Stimulated activated CD4-positive, alpha-beta T cell treated with anti-CD3 and anti-CD28 coated beads, TNF-alpha, amount 100 ng/mL, for 4 hours (primary cell): ENCODE data around the gene XPR1.

Experiments
- DNase-seq, 3 experiments: peaks; one replicate each; pipeline ENCODE4 v3.0.0-alpha.2; 2020; ENCODE audit warnings: low read depth in 3 of 3

XPR1 gene

DNA sequence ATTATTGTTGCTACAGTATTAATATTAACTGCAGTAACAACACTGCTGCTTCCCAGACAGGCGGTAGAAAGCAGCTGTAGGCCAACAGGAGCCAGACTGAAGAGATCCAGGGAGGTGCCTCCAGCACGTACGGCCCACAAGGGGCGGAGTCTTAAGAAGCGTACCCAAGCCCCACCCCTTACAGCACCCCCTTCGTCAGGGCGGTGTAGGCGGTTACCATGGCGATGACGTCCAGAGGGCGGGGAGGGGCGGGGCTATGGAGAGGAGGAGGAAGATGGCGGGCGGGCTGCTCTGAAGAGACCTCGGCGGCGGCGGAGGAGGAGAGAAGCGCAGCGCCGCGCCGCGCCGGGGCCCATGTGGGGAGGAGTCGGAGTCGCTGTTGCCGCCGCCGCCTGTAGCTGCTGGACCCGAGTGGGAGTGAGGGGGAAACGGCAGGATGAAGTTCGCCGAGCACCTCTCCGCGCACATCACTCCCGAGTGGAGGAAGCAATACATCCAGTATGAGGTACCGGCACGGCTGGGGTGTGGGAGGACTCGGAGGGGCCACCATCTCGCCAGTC, at the start of gene XPR1:
Gene XPR1 (plus strand): TSS at position 257 of the 560 bp plus-strand sequence. CDS start 180 bp downstream, at position 437.
- peak; percentile 96 to 98 (median 97) for DNase-seq

DNA sequence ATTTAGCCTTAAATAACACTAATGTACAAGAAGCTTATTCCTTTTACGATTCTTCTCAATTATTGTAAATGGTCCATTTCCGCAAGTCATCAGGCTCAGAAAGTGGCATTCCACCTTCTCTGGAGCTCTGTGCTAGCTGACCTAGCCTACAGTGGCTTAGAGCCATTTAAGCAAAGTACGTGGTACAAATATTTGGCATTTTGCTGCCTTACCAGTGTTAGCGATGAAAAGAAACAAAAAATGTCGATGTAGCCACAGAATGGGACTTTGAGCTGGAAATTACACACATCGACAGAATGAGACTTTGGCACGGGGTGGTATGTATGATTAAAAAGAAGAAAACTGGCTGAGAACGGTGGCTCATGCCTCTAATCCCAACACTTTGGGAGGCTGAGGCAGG, 47.0 kb upstream of the XPR1 start:
- DNase-seq = no peak

DNA sequence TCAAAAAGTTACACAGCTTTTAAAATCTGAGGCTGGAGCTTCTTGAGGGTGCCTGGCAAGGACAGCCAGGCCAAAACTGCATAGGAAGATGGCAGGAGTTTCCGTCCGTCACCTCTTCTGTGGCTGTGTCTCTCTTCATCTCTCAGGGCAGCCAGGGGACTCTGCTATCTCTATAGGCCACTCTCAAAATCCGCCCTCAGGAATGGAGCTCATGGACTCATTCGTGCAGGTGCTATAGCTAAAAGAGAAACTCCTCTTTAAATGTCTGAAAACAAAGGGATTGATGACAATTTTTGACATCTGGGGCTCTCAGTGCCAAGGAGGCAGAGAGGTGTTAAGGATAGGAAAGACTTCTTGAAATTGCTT, 45.8 kb upstream of the XPR1 start:
- DNase-seq = no peak

DNA sequence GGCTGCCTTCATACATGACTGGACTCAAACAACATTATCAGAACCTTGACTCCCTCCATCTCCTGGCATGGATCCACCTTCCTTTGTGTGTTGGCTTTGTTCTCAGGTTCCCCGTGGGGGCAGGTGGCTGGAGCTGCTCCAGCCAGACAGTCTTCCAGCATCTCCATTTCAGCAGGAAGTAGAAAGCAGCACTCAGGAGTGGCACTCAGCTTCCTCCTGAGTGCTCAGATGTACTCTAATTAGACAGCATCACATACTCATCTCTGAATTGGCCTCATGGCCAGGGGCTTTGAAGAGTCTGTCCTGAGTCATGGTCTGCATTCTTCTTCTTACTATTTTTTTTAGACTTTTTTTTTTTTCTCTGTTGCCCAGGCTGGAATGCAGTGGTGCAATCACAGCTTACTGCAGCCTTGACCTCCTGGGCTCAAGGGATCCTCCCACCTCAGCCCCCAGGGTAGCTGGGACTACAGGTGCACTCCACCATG, 45.1 kb upstream of the XPR1 start:
- DNase-seq = no peak

DNA sequence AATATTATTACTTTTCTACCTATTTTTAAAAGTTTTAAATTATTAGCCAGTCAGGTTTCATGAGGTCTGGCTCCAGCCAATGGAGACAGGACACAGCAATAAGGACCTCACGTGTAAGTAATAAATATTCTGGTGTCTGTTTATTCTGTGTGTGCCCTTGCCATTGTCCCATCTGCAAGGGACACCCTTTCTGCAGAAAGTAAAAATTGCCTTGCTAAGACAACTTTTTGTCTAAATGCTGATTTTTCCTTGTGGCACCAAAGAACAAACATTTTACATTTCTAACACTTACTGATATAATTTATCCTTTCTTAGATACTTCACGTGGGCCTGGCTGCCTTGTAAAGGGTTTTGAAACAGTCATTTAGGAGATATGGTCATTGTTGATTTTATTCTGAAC, 43.7 kb upstream of the XPR1 start:
- DNase-seq = no peak

DNA sequence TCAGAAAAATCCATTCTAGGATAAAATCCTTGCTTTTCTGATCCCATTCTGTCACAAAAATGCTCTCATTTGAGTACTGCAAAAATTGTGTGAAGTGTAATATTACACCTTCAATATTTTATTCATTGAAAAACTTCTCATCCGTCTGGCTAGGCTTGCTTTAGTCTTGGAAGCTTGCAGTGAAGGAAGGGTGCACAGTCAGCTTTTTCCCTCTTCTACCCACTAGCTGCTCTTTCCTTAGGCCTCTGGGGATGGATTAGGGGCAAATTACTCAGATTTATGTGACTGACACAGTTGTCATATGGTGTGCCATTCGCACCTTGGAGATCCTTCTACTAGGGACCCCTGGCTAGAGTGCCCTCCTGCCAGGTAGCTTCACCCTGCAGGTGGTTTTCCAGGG, 40.9 kb upstream of the XPR1 start:
- no peak for DNase-seq

DNA sequence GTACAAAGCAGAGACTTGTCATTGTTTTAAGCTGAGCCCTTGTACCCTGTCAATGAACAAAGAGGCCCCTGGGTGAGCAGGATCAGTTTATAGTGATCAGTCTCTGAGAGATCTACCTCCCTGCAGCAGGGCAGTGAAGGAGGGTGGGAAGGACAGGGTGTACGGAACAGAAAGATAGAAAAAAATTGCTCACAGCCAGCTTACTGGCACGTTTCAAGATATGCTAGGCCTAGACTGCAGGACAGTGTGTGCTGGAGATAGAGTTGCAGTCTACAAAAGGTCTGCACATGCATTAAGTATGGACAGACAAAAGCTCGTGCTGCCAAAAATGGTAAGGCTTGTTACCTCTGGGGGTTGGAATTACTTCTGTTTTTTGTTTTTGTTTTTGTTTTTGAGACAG, 38.4 kb upstream of the XPR1 start:
- no peak for DNase-seq

DNA sequence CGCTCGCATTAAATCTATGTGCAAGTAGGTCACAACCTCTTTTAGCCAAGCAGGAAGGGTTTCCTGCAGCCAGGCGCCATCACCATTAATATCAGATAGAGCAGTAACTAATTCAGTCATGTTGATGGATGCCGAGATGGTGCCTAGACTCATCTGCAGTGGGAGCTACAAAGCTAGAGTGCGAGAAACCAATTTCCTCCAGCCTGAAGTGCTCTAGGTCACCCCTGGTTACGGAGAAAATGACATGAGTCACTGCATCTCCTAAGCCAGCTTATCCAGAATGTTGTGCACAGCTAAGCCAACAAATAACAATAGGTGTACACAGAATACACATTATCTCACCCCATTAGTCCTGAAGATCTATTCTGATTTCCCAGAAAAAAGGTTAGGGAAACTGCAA, 37.1 kb upstream of the XPR1 start:
- no peak for DNase-seq

DNA sequence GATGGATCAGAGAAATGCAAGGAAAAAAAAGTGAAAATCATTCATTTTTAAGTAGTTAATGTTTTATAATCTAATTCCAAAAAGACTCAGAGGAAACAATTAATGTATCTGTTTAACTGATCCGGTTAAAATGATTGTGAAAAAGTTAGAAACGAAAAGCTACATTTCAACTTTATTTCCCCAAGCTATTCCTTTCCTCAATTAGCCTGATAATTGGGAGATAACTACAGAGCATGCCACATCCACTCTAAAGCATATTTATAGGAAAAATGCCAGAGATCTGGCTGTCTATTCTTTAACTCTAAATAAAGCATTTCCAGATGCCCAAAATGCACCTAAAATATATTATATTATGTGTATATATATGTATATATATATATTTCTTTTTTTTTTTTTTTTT, 35.9 kb upstream of the XPR1 start:
- DNase-seq = no peak

DNA sequence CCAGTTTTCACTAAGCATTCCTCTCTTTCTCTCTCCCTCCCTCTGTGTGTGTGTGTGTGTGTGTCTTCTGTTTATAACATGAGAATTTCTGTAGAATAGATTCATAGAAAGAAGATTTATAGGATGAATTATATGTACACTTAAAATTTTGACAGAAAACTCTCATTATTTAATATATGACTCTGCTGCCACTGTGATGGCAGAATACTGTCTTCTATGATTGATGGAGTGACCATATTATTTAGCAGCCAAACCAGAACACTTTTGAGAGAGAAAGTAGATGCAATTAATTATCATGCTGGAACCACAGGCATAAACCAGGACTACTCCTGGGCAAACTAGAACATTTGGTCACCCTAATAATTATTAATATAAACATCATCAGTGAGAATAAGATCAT, 34.3 kb upstream of the XPR1 start:
- DNase-seq = no peak

DNA sequence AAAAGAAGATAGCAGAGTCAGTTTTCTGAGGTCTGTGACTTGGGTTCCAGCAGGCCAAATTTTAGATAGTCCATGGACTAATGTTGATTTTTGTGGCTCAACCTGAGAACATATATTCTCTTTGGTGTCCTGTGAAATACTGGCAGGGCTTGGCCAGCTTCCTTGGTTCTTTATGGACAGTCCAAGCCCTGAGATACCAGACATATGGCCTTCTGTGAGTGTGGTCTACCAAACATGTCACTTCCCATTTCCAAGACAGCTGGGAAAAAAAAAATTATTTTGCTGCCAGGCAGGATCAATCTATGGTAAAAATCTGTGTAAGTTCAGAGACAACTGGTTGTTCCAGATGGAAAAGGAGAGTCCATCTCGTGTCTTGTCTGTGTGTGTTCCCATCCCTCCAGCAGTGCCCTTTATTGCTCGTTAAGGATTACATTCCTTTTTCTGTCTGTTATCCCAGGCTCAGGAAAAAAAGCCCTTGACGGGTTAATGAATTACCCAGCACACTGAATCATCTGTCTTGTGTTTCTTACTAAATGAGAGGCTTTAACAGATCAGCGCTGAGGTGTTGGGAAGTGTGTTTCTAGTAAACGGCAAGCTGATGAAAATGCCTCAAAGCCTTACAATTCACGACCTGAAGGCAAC, 33.4 kb upstream of the XPR1 start:
- no peak for DNase-seq

DNA sequence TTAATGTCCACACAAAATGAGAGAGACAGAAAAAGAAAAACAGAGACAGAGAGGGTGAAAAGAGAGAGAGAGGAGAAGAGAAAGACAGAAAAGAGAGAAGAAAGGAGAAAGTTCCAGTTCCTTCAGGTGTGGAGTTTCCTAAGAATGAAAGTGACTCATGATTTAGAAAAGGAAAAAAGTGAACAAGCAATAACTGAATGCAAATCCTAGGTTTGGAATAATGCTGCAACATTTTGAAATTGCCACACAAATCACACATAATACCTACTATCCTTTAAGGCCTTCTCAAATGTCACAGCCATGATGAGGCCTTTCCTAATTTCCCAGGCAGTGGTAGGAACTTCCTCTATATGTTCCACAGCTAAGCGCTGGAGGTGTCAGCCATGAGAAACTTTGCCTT, 31.5 kb upstream of the XPR1 start:
- no peak for DNase-seq

DNA sequence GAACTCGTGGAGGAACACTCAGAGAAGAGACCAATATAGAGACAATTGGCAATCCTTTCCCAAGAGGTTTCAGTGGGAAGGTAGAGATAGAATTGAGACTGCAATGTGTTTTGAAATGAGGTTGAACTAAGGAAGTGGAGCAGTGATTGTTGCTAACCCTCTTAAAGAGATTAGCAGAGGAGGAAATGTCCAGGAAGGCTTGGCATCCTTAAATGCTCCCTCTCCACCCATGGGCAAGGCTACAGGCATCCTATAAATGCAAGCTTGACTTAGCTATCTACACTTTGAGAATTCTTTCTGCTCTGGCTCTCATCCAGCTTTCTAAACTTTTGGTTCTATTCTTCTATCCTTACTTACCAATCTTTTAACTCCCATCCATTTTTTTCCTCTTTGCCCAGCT, 30.3 kb upstream of the XPR1 start:
- no peak for DNase-seq

DNA sequence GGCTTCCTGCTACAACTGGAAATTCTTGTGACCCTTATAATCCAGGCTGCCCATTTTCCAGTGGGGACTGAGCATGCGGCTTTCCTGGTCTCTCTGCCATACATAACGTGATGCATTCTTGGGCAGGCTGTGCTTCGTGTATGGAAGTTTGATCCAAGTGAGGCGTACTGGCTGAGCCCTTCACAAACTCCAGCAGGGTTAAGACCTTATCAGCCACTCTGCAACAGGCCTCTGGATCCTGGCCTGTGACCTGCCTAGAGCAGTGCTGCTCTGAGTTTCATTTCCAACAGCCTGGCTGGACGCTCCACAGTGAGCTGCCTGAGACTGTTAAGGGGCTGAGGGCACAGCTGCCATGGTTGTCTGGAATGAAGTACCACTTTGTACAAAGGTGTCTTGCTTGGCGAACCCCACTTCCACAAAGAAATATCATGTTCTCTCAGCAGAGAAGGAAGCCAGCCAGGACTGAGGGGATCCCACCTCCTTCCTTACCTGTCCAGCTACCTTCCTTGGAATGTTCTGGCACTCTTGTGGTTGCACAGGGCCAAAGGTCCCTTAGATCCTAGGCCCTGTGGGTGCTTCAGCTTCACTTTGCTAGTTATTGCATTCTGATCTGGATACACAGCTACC, 28.5 kb upstream of the XPR1 start:
- DNase-seq = no peak

DNA sequence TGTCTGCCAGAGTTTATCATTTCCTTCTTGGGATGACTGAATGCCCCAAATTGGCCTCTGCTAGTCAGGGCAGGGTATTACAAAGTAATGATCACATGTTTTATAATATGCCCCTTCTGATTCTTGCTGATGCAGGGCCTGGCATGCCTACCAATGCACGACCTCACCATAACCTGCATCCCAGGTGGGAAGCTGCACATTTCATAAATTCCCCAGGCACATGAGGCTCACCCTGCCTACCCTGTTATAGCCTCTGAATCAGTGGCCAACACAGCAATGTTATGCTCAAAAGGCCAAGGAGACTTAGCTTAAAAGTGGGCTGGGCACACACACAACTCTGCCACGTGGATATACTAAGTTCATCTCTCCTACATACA, 28.0 kb upstream of the XPR1 start:
- no peak for DNase-seq

DNA sequence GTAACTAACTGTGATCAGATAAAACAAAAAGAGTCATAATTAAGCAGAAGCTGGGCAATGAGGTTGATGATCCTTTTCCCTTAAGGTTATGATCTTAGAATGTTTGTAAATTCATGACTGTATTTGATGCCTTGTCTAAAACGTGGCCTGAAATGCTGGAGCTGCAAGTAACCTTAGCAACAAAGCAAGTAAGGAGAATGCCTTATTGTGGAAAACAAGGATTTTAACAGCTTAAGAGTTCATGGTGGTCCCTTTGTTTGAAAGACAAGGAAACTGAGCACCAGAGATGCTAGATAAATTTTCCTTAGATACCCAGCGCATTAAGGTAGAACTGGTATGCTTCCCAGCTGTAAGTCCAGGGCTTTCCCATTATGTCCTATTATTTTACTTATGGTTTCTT, 25.7 kb upstream of the XPR1 start:
- no peak for DNase-seq

DNA sequence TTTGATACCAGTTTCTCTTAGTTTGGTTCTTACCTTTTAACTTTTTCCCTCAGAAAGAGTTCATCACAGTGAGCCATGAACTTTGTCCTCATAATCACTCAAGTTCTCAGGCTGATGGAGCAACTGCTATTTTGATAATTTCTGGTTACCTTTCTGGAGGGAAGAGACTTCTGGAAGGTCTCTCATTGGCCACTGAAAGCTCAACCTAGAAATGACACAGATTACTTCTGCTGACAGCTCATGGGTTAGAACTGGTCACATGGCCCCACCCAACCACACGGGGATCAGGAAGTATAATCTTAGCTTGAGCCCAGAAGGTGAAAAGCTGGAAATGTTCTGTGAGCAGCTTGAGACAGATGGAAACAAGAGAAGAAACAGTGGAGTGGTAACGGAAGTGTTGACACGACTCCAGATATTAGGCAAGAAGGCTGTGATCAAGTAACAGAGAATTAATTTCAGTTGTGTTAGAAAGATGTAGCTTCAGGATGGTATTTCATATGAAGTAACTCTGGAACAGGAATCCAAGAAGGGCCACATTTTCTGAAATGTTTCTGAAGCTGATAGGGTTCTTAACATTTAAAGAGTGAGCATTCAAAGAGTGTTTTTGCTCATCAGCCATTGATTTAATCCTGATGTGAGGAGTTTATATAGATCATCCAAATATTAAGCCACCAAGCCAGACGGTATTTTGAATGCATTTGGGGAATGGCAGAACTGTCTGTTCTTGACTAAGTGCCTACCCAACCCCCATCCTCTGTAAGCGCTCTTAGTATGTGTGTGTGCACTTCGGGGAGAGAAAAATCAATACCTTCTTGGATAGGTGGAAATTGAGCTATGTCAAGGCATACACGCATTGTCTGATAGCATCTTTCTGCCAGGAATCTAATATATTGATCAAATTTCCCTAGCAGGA, 21.9 kb upstream of the XPR1 start:
- DNase-seq = no peak

DNA sequence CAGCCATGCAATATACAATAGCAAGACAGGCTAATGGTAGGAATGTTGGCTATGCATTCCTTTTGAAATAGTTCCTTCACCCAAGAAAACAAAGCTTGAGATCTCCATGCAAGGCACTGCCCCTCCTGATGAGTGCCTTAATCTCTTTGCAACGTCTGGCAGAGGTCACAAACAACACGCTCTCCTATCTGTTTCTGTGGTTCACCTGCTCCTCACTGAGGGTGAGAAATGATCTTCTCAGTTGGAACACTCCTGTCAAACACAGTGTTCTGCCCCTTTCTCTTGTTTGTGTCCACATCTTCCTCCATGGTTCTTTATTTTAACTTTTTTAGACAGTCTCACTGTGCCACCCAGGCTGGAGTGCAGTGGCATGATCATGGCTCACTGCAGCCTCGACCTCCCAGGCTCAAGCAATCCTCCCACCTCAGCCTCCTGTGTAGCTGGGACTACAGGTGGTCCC, 21.2 kb upstream of the XPR1 start:
- DNase-seq = no peak

DNA sequence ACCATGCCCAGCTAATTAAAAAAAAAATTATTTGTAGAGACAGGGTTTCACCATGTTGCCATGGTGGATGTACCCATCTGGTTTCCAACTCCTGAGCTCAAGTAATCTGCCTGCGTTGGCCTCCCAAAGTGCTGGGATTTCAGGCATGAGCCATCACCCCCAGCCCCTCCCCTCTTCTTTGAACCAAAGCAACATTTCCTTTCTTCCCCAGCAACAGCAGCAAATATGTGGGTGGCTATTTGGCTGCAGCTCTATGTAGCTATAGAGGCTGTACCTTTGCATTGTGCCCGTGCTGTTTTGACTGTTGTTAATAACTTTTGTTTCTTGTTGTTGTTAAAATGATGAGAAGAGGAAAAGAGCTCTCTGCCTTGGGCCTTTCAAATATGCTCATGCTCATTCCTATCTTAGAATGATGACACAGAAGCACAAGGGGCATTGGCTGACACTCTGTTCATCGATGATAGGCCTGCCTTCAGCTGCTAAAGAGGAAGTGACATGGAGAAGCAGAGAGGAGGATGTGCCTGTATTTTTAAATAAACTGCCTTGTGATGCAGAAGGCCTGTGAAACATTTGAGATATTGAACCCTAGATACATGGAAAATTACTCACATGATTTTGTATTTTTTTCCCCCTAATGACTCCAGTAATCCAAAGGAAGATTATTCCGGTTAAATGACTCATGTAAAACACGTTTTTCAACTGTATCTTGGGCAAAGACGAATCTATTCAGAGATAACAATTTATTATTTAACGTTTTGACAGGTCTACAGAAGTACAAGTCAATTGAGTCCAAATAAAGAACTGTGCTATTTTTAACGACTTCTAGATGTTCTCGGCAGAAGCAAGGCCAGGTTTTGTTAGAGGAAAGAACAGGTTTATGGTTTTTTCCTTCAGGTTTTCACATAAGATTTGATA, 20.5 kb upstream of the XPR1 start:
- DNase-seq = no peak

DNA sequence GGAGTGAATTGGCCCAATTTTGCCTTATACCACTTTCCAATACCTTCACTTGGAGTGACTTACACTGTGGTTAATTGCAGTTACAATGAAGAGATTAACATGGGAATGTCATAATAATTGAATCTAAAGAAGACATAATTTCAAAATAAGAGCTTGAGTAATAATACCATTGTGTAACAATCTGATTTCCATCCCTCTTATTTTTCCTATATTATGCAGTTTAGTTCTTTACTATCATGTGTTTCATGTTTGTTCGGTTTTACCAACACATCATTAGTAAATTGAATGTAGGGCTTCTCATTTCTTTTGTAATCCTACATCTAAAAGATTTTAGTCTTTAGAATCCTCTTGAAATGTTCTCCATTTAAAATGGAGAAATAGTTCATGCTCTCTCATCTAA, 19.2 kb upstream of the XPR1 start:
- DNase-seq = no peak

DNA sequence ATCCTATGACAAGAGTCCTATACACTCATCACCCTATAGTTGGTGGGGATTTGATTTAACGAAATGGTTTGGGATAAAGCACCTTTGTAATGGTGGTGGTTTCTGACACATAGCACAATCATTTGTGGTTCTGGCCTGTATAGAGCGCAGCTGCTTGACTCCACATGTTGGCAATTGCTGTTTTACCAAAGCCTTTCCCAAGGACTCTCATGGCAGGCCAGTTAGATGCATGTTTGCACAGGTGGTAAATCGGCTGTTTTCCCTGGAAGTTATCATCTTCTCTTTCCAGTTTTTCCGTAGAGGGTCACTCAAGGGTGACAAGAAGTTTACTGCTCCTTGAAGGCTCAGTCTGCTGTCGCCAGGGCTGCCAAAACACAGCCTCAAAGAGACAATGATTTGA, 17.1 kb upstream of the XPR1 start:
- no peak for DNase-seq
